ENCODE measurements around the gene GNA12. TPM values are rescaled to one million over a fixed set of nuclear protein-coding genes. Genes with fewer than 3 reads are reported as not detected.
A peak's percentile ranks its signal among the peaks of the same experiment; 100 is the strongest.

The GNA12 gene
- total RNA-seq, 1 experiment from 2014 or later, result 15.0 TPM

- no peaks in the 10 kb centered on the region for H3K9me2 ChIP-seq (replicated peaks; ENCODE audit: low read length)
- no peak overlapping the region for H3K27ac ChIP-seq (ENCODE audit: low read length)
- no peak for TF ChIP-seq CTCF (conservative IDR thresholded peaks at IDR 0.05; ENCODE audit: low read depth, low read length)
- no peak for TF ChIP-seq EZH2phosphoT487 (IDR thresholded peaks at IDR 0.05; ENCODE audit: borderline replicate concordance, low read length)
- TF ChIP-seq EZH2 (IDR thresholded peaks at IDR 0.05; ENCODE audit: low read length, unreplicated experiment), result no peak
- ChIA-PET POLR2A (ENCODE audit: unreplicated experiment) (interaction anchor here (0.6 kb wide), 2 partner anchors 68 to 1009 kb away, joined by 3 to 5 read pairs; no protein-coding TSS in a partner anchor), CTCF (no interaction called here)
- peaks cover 96% of the 10 kb centered on the region for H3K79me2 ChIP-seq (ENCODE audit: low read length)
- H3F3A ChIP-seq (ENCODE audit: low read length, unreplicated experiment), result peaks cover 4% of the 10 kb centered on the region
- intact Hi-C loops (cut with micrococcal nuclease), result no loop called here
- H3K4me3 ChIP-seq (ENCODE audit: low read length), result no peak overlapping the region
- no peaks in the 10 kb centered on the region for H3K27me3 ChIP-seq (ENCODE audit: low read length)
- ATAC-seq (no peak), DNase-seq (no peak)
- no peaks in the 10 kb centered on the region for H3K36me3 ChIP-seq (ENCODE audit: low read depth, low read length)
- no peak overlapping the region for H2AFZ ChIP-seq (ENCODE audit: low read length)
- H3K4me2 ChIP-seq (ENCODE audit: low read length), result 0 out of 2 replicates have a peak overlapping the region, but pooled peaks have one; percentile 52
- peaks cover 41% of the 10 kb centered on the region for H3K4me1 ChIP-seq (ENCODE audit: insufficient read depth, low read length)
- BruUV-seq (replicated peaks), result no TSS peak
- no peaks in the 10 kb centered on the region for H3K9me3 ChIP-seq (ENCODE audit: low read length)
- no peak overlapping the region for H3K9ac ChIP-seq (ENCODE audit: low read length)
- H4K20me1 ChIP-seq (ENCODE audit: low read length), result no peaks in the 10 kb centered on the region
These were observed 36.0 kb downstream of the GNA12 start for GRCh38 chr7:2807845-2808772.

GRCh38 chr7:2807460-2807844, 36.7 kb downstream of the GNA12 start:
- peaks cover 4% of the 10 kb centered on the region for H3F3A ChIP-seq (ENCODE audit: low read length, unreplicated experiment)
- no peaks in the 10 kb centered on the region for H3K27me3 ChIP-seq (ENCODE audit: low read length)
- no peaks in the 10 kb centered on the region for H3K9me3 ChIP-seq (ENCODE audit: low read length)
- TF ChIP-seq EZH2phosphoT487 (IDR thresholded peaks at IDR 0.05; ENCODE audit: borderline replicate concordance, low read length) (no peak), EZH2 (IDR thresholded peaks at IDR 0.05; ENCODE audit: low read length, unreplicated experiment) (no peak), CTCF (conservative IDR thresholded peaks at IDR 0.05; ENCODE audit: low read depth, low read length) (no peak)
- no peak overlapping the region for H3K9ac ChIP-seq (ENCODE audit: low read length)
- H3K79me2 ChIP-seq (ENCODE audit: low read length), result peaks cover 92% of the 10 kb centered on the region
- no peaks in the 10 kb centered on the region for H4K20me1 ChIP-seq (ENCODE audit: low read length)
- no peak overlapping the region for H2AFZ ChIP-seq (ENCODE audit: low read length)
- POLR2A ChIA-PET (ENCODE audit: unreplicated experiment), result interaction anchor here (0.6 kb wide), 1 partner anchor 1010 kb away, joined by 3 read pairs; no protein-coding TSS in a partner anchor
- CTCF ChIA-PET, result no interaction called here
- ATAC-seq, result no peak
- H3K4me2 ChIP-seq (ENCODE audit: low read length), result no peak overlapping the region
- no peak overlapping the region for H3K27ac ChIP-seq (ENCODE audit: low read length)
- BruUV-seq (replicated peaks), result no TSS peak
- no peak overlapping the region for H3K4me3 ChIP-seq (ENCODE audit: low read length)
- intact Hi-C loops (cut with micrococcal nuclease), result no loop called here
- H3K36me3 ChIP-seq (ENCODE audit: low read depth, low read length), result no peaks in the 10 kb centered on the region
- DNase-seq, result no peak
- no peaks in the 10 kb centered on the region for H3K9me2 ChIP-seq (replicated peaks; ENCODE audit: low read length)
- H3K4me1 ChIP-seq (ENCODE audit: insufficient read depth, low read length), result peaks cover 46% of the 10 kb centered on the region

GRCh38 chr7:2806571-2806970, 37.5 kb downstream of the GNA12 start:
- Histone ChIP-seq H3K36me3 (ENCODE audit: low read depth, low read length) (no peaks in the 10 kb centered on the region), H3K27ac (ENCODE audit: low read length) (no peak overlapping the region), H3K4me3 (ENCODE audit: low read length) (no peak overlapping the region), H3K4me2 (ENCODE audit: low read length) (no peak overlapping the region), H4K20me1 (ENCODE audit: low read length) (no peaks in the 10 kb centered on the region), H3K27me3 (ENCODE audit: low read length) (no peaks in the 10 kb centered on the region), H2AFZ (ENCODE audit: low read length) (no peak overlapping the region), H3K9me2 (replicated peaks; ENCODE audit: low read length) (no peaks in the 10 kb centered on the region), H3F3A (ENCODE audit: low read length, unreplicated experiment) (peaks cover 4% of the 10 kb centered on the region), H3K79me2 (ENCODE audit: low read length) (peaks cover 90% of the 10 kb centered on the region), H3K9me3 (ENCODE audit: low read length) (no peaks in the 10 kb centered on the region), H3K9ac (ENCODE audit: low read length) (no peak overlapping the region), H3K4me1 (ENCODE audit: insufficient read depth, low read length) (peaks cover 55% of the 10 kb centered on the region)
- ATAC-seq (no peak), DNase-seq (no peak)
- intact Hi-C loops (cut with micrococcal nuclease), result no loop called here
- BruUV-seq (replicated peaks), result no TSS peak
- POLR2A ChIA-PET (ENCODE audit: unreplicated experiment), result no interaction called here
- CTCF ChIA-PET, result no interaction called here
- no peak for TF ChIP-seq EZH2 (IDR thresholded peaks at IDR 0.05; ENCODE audit: low read length, unreplicated experiment)
- TF ChIP-seq CTCF (conservative IDR thresholded peaks at IDR 0.05; ENCODE audit: low read depth, low read length), result no peak

Measured in PC-3 (cell line).